HG03196 (cell line): ENCODE results near the gene EMILIN1.

Experiments
- ATAC-seq: cut with Tn5 transposase; IDR thresholded peaks from one replicate; pipeline ENCODE4 v1.9.1; 2021; ENCODE audit not compliant: unreplicated experiment

The EMILIN1 gene

GRCh38 chr2:27079233-27080139 is 1.1 kb downstream of the EMILIN1 start:
- ATAC-seq: no peak

- ATAC-seq: no peak
Measured at GRCh38 chr2:27080140-27080469, 1.7 kb downstream of the EMILIN1 start.

GRCh38 chr2:27080603-27080936 is 2.2 kb downstream of the EMILIN1 start:
- no peak for ATAC-seq

GRCh38 chr2:27081984-27082772 is 3.8 kb downstream of the EMILIN1 start:
- ATAC-seq: no peak

DNA sequence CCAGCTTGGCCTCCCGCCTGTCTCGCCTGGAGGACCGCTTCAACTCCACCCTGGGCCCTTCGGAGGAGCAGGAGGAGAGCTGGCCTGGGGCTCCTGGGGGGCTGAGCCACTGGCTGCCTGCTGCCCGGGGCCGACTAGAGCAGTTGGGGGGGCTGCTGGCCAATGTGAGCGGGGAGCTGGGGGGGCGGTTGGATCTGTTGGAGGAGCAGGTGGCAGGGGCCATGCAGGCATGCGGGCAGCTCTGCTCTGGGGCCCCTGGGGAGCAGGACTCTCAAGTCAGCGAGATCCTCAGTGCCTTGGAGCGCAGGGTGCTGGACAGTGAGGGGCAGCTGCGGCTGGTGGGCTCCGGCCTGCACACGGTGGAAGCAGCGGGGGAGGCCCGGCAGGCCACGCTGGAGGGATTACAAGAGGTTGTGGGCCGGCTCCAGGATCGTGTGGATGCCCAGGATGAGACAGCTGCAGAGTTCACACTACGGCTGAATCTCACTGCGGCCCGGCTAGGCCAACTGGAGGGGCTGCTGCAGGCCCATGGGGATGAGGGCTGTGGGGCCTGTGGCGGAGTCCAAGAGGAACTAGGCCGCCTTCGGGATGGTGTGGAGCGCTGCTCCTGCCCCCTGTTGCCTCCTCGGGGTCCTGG is 4.5 kb downstream of the EMILIN1 start:
- ATAC-seq: no peak

DNA sequence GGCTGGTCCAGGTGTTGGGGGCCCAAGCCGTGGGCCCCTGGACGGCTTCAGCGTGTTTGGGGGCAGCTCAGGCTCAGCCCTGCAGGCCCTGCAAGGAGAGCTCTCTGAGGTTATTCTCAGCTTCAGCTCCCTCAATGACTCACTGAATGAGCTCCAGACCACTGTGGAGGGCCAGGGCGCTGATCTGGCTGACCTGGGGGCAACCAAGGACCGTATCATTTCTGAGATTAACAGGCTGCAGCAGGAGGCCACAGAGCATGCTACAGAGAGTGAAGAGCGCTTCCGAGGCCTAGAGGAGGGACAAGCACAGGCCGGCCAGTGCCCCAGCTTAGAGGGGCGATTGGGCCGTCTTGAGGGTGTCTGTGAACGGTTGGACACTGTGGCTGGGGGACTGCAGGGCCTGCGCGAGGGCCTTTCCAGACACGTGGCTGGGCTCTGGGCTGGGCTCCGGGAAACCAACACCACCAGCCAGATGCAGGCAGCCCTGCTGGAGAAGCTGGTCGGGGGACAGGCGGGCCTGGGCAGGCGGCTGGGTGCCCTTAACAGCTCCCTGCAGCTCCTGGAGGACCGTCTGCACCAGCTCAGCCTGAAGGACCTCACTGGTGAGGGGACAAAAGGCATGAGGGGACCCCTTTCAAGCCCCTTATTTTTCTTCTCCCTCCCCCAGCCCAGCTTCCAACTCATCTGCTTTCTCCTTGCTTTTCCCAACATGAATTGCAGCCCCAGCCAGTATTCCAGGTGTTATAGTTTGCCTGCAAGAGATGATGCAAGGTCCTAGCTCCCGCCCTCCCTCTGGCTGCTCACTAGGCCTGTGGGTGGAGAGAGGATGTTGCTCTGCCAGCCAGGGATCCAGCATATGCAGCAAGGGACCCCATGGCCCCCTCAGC is 5.2 kb downstream of the EMILIN1 start:
- no peak for ATAC-seq

DNA sequence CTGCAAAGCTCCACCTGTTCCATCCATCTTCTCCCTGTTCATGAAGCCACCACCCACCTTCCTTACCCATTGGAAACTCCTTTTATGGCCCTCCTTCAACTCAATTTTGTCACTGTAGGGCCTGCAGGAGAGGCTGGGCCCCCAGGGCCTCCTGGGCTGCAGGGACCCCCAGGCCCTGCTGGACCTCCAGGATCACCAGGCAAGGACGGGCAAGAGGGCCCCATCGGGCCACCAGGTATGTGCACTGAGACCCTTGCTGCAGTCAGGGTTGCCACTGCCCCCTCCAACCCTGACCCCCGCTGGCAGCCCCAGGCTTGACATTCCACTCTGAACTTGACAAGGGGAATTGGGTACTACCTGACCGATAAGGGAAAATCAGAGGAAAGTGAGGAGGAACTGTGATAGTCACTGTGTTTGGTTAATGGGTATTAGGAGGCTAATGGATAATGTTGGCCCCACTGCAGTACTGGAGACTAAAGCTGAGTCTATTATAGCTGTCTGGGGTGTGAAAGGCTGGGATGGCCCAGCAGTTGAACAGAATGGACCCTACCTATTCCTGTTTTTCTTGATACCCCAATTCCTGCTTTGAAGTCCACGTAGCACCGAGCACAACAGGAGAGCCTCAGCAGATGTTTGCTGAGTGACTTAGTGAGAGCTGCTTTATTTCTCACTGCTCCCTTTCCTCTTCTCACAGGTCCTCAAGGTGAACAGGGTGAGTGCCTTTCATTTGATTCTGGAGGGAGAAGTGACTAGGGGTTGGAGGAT is 6.1 kb downstream of the EMILIN1 start:
- no peak for ATAC-seq

- no peak for ATAC-seq
Measured at GRCh38 chr2:27085062-27085672, 6.8 kb downstream of the EMILIN1 start.

DNA sequence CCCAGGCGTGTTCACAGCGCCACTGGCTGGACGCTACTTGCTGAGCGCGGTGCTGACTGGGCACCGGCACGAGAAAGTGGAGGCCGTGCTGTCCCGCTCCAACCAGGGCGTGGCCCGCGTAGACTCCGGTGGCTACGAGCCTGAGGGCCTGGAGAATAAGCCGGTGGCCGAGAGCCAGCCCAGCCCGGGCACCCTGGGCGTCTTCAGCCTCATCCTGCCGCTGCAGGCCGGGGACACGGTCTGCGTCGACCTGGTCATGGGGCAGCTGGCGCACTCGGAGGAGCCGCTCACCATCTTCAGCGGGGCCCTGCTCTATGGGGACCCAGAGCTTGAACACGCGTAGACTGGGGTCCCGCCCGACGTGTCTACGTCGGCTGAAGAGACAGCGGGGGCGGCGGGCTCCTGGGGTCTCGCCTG is 7.3 kb downstream of the EMILIN1 start:
- no peak for ATAC-seq

DNA sequence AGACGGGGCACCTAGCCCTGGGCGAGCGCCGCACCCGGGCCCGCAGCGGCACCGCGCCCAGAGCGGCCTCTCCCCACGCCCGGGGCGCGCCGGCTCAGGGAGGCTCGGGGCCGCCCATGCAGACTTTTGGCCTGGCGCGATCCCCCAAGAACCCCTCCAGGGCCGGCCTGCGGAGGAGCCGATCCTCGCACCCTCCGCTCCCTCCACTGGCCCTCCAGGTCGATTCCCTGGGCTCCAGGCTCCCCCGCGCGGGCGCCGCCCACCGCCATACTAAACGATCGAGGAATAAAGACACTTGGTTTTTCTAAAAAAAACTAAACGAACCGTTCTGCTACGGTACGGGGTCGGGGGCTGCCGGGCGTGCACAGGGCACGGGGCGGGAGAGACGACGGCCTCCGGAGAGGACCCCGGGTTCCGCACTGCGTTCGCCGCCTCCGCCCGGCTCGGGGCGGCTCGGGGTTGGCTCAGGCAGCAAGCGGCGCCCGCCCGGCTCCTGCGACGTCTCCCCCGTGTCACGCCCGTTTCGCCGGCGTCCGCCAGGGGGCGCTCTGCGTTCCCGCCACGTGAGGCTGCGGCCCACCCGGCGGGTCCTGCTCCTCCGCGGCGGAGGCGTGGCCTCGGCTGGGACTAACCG is 7.8 kb downstream of the EMILIN1 start:
- peak; percentile 79 for ATAC-seq

DNA sequence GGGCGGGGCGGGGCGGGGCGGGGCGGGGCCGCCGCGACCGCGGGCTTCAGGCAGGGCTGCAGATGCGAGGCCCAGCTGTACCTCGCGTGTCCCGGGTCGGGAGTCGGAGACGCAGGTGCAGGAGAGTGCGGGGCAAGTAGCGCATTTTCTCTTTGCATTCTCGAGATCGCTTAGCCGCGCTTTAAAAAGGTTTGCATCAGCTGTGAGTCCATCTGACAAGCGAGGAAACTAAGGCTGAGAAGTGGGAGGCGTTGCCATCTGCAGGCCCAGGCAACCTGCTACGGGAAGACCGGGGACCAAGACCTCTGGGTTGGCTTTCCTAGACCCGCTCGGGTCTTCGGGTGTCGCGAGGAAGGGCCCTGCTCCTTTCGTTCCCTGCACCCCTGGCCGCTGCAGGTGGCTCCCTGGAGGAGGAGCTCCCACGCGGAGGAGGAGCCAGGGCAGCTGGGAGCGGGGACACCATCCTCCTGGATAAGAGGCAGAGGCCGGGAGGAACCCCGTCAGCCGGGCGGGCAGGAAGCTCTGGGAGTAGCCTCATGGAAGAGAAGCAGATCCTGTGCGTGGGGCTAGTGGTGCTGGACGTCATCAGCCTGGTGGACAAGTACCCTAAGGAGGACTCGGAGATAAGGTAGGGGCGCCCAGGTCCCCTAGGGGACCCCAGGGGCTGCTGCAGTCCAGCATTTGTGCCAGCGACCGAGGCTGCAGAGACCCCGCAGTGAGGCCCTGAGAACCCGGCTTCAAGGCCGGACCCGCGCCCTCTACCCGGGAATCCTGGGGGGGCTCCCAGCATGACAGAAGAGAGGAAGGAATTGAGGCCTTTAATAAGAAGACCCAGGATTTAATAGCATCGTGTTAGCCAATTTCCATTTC is 8.5 kb downstream of the EMILIN1 start, which contains the start of gene KHK:
TSS of gene KHK (plus strand) at position 49 of the 870 bp plus-strand sequence. CDS start at position 537, 488 bp downstream.
- no peak for ATAC-seq

DNA sequence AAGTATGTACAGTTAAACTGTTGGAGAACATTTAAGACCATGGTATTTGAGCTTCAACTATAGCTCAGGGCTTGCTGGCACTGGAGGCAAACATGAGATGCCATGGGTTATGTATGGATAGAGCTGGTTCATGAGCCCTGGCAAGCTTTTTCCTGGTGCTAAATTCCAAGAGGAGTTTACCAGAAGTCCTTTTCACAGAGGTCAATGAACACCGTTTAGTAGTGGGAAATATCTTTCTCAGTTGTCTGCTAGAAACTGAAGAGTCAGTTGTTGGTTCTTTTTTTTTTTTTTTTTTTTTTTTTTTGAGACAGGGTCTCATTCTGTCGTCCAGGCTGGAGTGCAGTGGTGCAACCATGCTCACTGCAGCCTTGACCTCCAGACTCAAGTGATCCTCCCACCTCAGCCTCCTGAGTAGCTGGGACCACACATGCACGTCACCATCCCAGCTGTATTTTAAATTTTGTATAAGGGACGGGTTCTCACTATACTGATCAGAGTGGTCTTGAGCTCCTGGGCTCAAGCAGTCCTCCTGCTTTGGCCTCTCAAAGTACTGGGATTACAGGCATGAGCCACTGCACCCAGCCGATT is 9.5 kb downstream of the EMILIN1 start:
- no peak for ATAC-seq

GRCh38 chr2:27088634-27089033 is 10.2 kb downstream of the EMILIN1 start:
- no peak for ATAC-seq

- ATAC-seq: no peak
Measured at GRCh38 chr2:27089111-27089954, 10.9 kb downstream of the EMILIN1 start.

GRCh38 chr2:27091746-27092695 is 13.6 kb downstream of the EMILIN1 start:
- no peak for ATAC-seq
